Panc1 (cell line): ENCODE data around the gene DAD1. TPM values are rescaled to one million over a fixed set of nuclear protein-coding genes. Genes with fewer than 3 reads are reported as not detected.

Experiments
- ATAC-seq: fragments of 200-7000 bp; cut with Tn5 transposase; 2 replicates; pipeline ENCODE4 v1.9.1; 2020; ENCODE audit warnings: mild to moderate bottlenecking, moderate library complexity
- BruUV-seq: library from RNA; stranded (reverse); fragments of 400-500 nt; replicated peaks from 2 replicates; lab custom pipeline; 2021; lab: Mats Ljungman, UMichigan
- CTCF ChIA-PET: fragments of 300-600 bp; sonication (Branson Sonifier 250); formaldehyde crosslinking; loops from one replicate; lab custom pipeline; 2022; ENCODE audit warnings: antibody characterized with exemption; lab: Charles Lee
- POLR2A ChIA-PET: fragments of 300-600 bp; sonication (Branson Sonifier 250); formaldehyde crosslinking; loops from one replicate; lab custom pipeline; 2022; ENCODE audit warnings: antibody characterized with exemption; lab: Charles Lee
- DNase-seq: peaks from one replicate; pipeline ENCODE4 v3.0.0-alpha.2; 2010; ENCODE audit warnings: low read depth, low spot score
- H3K27ac ChIP-seq: 2 replicates; pipeline ENCODE4 v1.5.1; 2011; ENCODE audit warnings: mild to moderate bottlenecking, low read length, inconsistent platforms
- H3K27me3 ChIP-seq: fragments of 200-500 bp; sonication (Bioruptor generic); 2 replicates; pipeline ENCODE4 v1.6.0; 2014; ENCODE audit warnings: low read length, inconsistent platforms; ENCODE audit not compliant: control insufficient read depth, insufficient read depth
- H3K36me3 ChIP-seq: fragments of 200-500 bp; sonication (Bioruptor generic); 2 replicates; pipeline ENCODE4 v1.5.1; 2014; ENCODE audit warnings: inconsistent platforms, mild to moderate bottlenecking, low read length, moderate library complexity; ENCODE audit not compliant: control insufficient read depth, insufficient read depth
- H3K4me1 ChIP-seq: 2 replicates; pipeline ENCODE4 v1.5.1; 2011; ENCODE audit warnings: inconsistent platforms, mild to moderate bottlenecking, low read length, moderate library complexity; ENCODE audit not compliant: control insufficient read depth, insufficient read depth
- H3K4me3 ChIP-seq, 2 experiments: 2 replicates each; pipeline ENCODE4 v1.5.1; 2011 to 2012; ENCODE audit warnings: low read depth in 2 of 2, low read length in 2 of 2, mild to moderate bottlenecking in 2 of 2, inconsistent platforms in 1 of 2, moderate library complexity in 1 of 2
- H3K9me3 ChIP-seq: fragments of 200-500 bp; sonication (Bioruptor generic); 2 replicates; pipeline ENCODE4 v1.5.1; 2014; ENCODE audit warnings: low read depth, mild to moderate bottlenecking, inconsistent platforms, low read length, moderate library complexity; ENCODE audit not compliant: control insufficient read depth, insufficient read depth
- POLR2AphosphoS5 ChIP-seq: IDR thresholded peaks from 2 replicates; pipeline ENCODE4 v1.6.1; 2012; ENCODE audit warnings: mild to moderate bottlenecking, low read depth, low read length, moderate library complexity
- SIN3A ChIP-seq: IDR thresholded peaks from 2 replicates; pipeline ENCODE4 v1.6.1; 2012; ENCODE audit warnings: low read depth, mild to moderate bottlenecking, low read length, moderate library complexity, borderline replicate concordance; ENCODE audit not compliant: insufficient read depth
- TCF7L2 ChIP-seq: IDR thresholded peaks from 2 replicates; pipeline ENCODE4 v1.6.1; 2011; ENCODE audit warnings: mild to moderate bottlenecking, low read depth, low read length, inconsistent platforms
- in situ Hi-C: cut with HindIII; loops from 2 replicates; pipeline ENCODE4 v1.10.0; 2016; ENCODE audit warnings: low sequenced_read_pairs, low pct_unique_long_range_greater_than_20kb
- intact Hi-C: fragments of 100-400 bp; cut with micrococcal nuclease; formaldehyde crosslinking; loops from one replicate; pipeline ENCODE4 v1.10.0; 2022; ENCODE audit not compliant: unreplicated experiment
- total RNA-seq: library from RNA; stranded (reverse); gene quantifications from one replicate; pipeline ENCODE4 v1.2.1, GENCODE V29; 2021; ENCODE audit not compliant: unreplicated experiment
- TF ChIP-seq, protein P1 (sequence below): fragments of 450-650 bp; IDR thresholded peaks from 2 replicates; pipeline ENCODE4 v1.5.1; 2017; ENCODE audit warnings: mild to moderate bottlenecking
- TF ChIP-seq, protein P2 (sequence below), 2 experiments: IDR thresholded peaks; 2 replicates each; pipeline ENCODE4 v1.6.1; 2011 to 2012; ENCODE audit warnings: low read depth in 2 of 2, control low read depth in 1 of 2, low read length in 1 of 2, mild to moderate bottlenecking in 1 of 2, moderate library complexity in 1 of 2; ENCODE audit not compliant: insufficient read depth in 1 of 2

Gene DAD1
- total RNA-seq, 1 experiment from 2014 or later = 163 TPM

DNA sequence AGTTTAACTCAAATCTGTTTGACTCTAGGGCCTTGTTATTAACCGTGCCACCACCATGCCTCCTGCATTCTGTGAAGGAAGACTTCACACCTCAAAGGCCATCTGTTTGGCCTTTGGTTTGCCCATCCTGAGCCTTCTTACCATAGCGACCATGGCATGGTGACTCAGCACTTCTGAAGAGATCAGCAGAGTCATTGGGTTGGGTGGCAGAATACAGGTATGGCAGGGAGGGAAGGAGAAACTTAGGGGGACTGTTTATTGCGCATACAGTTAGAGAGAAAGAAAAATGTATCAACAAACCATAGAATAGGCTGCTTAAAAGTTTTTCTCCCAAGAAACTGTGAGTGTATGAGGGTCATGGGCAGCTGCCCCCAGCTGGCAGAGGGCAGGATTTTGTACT is 49.2 kb downstream of the DAD1 start:
- intact Hi-C loops = no loop called here
- in situ Hi-C loops = no loop called here
- no peak for DNase-seq
- BruUV-seq = no TSS peak
- no peak overlapping the region for H3K4me3 ChIP-seq
- H3K27ac ChIP-seq = no peak overlapping the region
- no peaks in the 10 kb centered on the region for H3K36me3 ChIP-seq
- POLR2A ChIA-PET = no interaction called here
- no peak for ATAC-seq
- CTCF ChIA-PET = no interaction called here
- TF ChIP-seq, protein P1, sequence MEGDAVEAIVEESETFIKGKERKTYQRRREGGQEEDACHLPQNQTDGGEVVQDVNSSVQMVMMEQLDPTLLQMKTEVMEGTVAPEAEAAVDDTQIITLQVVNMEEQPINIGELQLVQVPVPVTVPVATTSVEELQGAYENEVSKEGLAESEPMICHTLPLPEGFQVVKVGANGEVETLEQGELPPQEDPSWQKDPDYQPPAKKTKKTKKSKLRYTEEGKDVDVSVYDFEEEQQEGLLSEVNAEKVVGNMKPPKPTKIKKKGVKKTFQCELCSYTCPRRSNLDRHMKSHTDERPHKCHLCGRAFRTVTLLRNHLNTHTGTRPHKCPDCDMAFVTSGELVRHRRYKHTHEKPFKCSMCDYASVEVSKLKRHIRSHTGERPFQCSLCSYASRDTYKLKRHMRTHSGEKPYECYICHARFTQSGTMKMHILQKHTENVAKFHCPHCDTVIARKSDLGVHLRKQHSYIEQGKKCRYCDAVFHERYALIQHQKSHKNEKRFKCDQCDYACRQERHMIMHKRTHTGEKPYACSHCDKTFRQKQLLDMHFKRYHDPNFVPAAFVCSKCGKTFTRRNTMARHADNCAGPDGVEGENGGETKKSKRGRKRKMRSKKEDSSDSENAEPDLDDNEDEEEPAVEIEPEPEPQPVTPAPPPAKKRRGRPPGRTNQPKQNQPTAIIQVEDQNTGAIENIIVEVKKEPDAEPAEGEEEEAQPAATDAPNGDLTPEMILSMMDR = no peak
- TF ChIP-seq, protein P2, sequence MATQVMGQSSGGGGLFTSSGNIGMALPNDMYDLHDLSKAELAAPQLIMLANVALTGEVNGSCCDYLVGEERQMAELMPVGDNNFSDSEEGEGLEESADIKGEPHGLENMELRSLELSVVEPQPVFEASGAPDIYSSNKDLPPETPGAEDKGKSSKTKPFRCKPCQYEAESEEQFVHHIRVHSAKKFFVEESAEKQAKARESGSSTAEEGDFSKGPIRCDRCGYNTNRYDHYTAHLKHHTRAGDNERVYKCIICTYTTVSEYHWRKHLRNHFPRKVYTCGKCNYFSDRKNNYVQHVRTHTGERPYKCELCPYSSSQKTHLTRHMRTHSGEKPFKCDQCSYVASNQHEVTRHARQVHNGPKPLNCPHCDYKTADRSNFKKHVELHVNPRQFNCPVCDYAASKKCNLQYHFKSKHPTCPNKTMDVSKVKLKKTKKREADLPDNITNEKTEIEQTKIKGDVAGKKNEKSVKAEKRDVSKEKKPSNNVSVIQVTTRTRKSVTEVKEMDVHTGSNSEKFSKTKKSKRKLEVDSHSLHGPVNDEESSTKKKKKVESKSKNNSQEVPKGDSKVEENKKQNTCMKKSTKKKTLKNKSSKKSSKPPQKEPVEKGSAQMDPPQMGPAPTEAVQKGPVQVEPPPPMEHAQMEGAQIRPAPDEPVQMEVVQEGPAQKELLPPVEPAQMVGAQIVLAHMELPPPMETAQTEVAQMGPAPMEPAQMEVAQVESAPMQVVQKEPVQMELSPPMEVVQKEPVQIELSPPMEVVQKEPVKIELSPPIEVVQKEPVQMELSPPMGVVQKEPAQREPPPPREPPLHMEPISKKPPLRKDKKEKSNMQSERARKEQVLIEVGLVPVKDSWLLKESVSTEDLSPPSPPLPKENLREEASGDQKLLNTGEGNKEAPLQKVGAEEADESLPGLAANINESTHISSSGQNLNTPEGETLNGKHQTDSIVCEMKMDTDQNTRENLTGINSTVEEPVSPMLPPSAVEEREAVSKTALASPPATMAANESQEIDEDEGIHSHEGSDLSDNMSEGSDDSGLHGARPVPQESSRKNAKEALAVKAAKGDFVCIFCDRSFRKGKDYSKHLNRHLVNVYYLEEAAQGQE (IDR thresholded peaks at IDR 0.05; ENCODE audit: insufficient read depth in 1 of 2, low read depth in 2 of 2, low read length in 1 of 2) = no peak
- TF ChIP-seq SIN3A (no peak), TCF7L2 (no peak), POLR2AphosphoS5 (no peak)
- H3K9me3 ChIP-seq = no peaks in the 10 kb centered on the region
- H3K27me3 ChIP-seq = no peaks in the 10 kb centered on the region
- H3K4me1 ChIP-seq = no peaks in the 10 kb centered on the region

DNA sequence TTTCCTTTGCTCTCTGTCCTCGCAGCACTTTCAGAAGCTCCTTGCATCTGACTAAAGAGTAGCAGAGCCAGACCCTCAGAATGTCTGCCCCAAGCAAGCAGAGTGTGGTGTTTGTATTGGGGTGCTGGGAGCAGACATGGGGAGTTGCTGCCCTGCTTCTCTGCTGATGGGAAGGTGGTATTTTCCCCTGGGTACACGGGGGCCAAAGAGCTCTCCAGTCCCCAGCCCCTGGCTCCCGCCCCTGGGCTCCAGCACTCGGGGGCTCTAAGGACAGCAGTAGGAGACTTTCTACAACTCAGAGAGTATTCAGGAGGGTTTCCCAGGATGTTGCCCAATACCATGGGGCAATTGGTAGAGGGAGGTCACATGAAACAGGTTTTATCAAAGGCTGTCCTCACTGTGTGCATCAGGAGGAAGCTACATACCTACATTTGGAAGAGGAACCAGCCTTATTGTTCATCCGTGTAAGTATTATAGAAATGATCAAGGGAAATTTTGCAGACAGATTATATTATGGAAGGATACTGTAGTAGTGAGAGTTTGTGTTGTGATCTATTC is 50.3 kb downstream of the DAD1 start:
- in situ Hi-C loops (no loop called here), intact Hi-C loops (no loop called here)

More for the DNA sequence above, 50.3 kb downstream of the DAD1 start:
- no peak for ATAC-seq
- POLR2A ChIA-PET = no interaction called here
- Histone ChIP-seq H3K9me3 (no peaks in the 10 kb centered on the region), H3K36me3 (no peaks in the 10 kb centered on the region), H3K4me1 (no peaks in the 10 kb centered on the region), H3K4me3 (no peak overlapping the region), H3K27ac (no peak overlapping the region), H3K27me3 (no peaks in the 10 kb centered on the region)
- TF ChIP-seq TCF7L2 (no peak), SIN3A (no peak), POLR2AphosphoS5 (no peak)
- TF ChIP-seq, protein P1 = no peak
- TF ChIP-seq, protein P2 (IDR thresholded peaks at IDR 0.05; ENCODE audit: insufficient read depth in 1 of 2, low read depth in 2 of 2, low read length in 1 of 2) = no peak
- BruUV-seq = no TSS peak
- DNase-seq = no peak
- CTCF ChIA-PET = no interaction called here
